T-cell (primary cell): Measurements from ENCODE around the gene LUZP2. TPM values are rescaled to one million over a fixed set of nuclear protein-coding genes. Genes with fewer than 3 reads are reported as not detected.

Experiments
- ATAC-seq, 4 experiments: fragments of 200-7000 bp in 3 of 4; fragments of 150-1000 bp in 1 of 4; cut with Tn5 transposase; replicated peaks in 1 of 4; 1 replicate in 3 of 4; 2 replicates in 1 of 4; pipeline ENCODE4 v1.10.0; 2021; ENCODE audit warnings: moderate library complexity in 3 of 4, mild to moderate bottlenecking in 2 of 4, moderate number of reproducible peaks in 1 of 4
- CTCF ChIA-PET, 2 donors: fragments of 300-600 bp; sonication (Branson Sonifier 250); formaldehyde crosslinking; loops; one replicate each; lab custom pipeline; 2022; ENCODE audit warnings: antibody characterized with exemption in 2 of 2; lab: Charles Lee
- POLR2A ChIA-PET, 2 donors: fragments of 300-600 bp; sonication (Branson Sonifier 250); formaldehyde crosslinking; loops; one replicate each; lab custom pipeline; 2022; ENCODE audit warnings: antibody characterized with exemption in 2 of 2; lab: Charles Lee
- DNase-seq, 35 experiments: peaks; one replicate each; pipeline versions ENCODE4 v3.0.0 to v3.0.0-alpha.2; 2013 to 2023
- H3K27ac ChIP-seq: one replicate; pipeline ENCODE4 v1.5.1; 2013; ENCODE audit warnings: low read length
- H3K27me3 ChIP-seq, 2 experiments: replicated peaks in 1 of 2; 1 replicate in 1 of 2; 2 replicates in 1 of 2; pipeline versions ENCODE4 v1.6.1 to v1.7.0; 2013; ENCODE audit warnings: low read length in 1 of 2, mixed read lengths in 1 of 2; ENCODE audit not compliant: control insufficient read depth in 2 of 2, insufficient read depth in 2 of 2; ENCODE audit errors: extremely low read depth in 1 of 2
- H3K36me3 ChIP-seq, 2 donors: 1 replicate in 1 of 2; 2 replicates in 1 of 2; pipeline versions ENCODE4 v1.6.1 to v1.7.0; 2013; ENCODE audit warnings: low read length in 1 of 2; ENCODE audit not compliant: control insufficient read depth in 2 of 2, insufficient read depth in 1 of 2; ENCODE audit errors: extremely low read depth in 1 of 2
- H3K4me1 ChIP-seq, 2 experiments: 1 replicate in 1 of 2; 2 replicates in 1 of 2; pipeline versions ENCODE4 v1.6.1 to v1.7.0; 2013; ENCODE audit warnings: low read length in 2 of 2, mixed read lengths in 1 of 2; ENCODE audit not compliant: insufficient read depth in 2 of 2, control insufficient read depth in 1 of 2; ENCODE audit errors: extremely low read depth in 1 of 2
- H3K4me3 ChIP-seq, 2 donors: 1 replicate in 1 of 2; 2 replicates in 1 of 2; pipeline versions ENCODE4 v1.5.1 to v1.7.0; 2013; ENCODE audit warnings: mild to moderate bottlenecking in 2 of 2, low read length in 1 of 2, moderate library complexity in 1 of 2; ENCODE audit not compliant: control insufficient read depth in 1 of 2; ENCODE audit errors: extremely low read depth in 1 of 2
- H3K9me3 ChIP-seq: 2 replicates; pipeline ENCODE4 v1.7.0; 2013
- H3K27ac Mint-ChIP-seq, 2 donors: one replicate each; pipeline ENCODE4 v1.8.0; 2020 to 2021; ENCODE audit warnings: mild to moderate bottlenecking in 2 of 2, mixed read lengths in 2 of 2
- H3K27me3 Mint-ChIP-seq, 2 donors: one replicate each; pipeline ENCODE4 v1.8.0; 2021 to 2022; ENCODE audit warnings: mixed read lengths in 2 of 2
- H3K36me3 Mint-ChIP-seq: one replicate; pipeline ENCODE4 v1.8.0; 2021; ENCODE audit warnings: mixed read lengths
- H3K4me1 Mint-ChIP-seq, 3 donors: one replicate each; pipeline ENCODE4 v1.8.0; 2020 to 2022; ENCODE audit warnings: mixed read lengths in 3 of 3, mild to moderate bottlenecking in 1 of 3
- H3K4me3 Mint-ChIP-seq, 3 donors: one replicate each; pipeline ENCODE4 v1.8.0; 2020 to 2022; ENCODE audit warnings: mild to moderate bottlenecking in 3 of 3, mixed read lengths in 3 of 3, moderate library complexity in 3 of 3
- H3K9me3 Mint-ChIP-seq, 3 donors: one replicate each; pipeline ENCODE4 v1.8.0; 2020 to 2022; ENCODE audit warnings: mixed read lengths in 3 of 3
- WGBS: methylation state at CpG from one replicate; pipeline ENCODE4 v1.1.5; 2013; ENCODE audit warnings: missing lambda C conversion rate; ENCODE audit not compliant: insufficient coverage; 5-methylcytosine and 5-hydroxymethylcytosine counted together
- total RNA-seq, 35 experiments: library from RNA in 6 of 35; stranded (reverse) in 6 of 35; fragments of 120-200 nt in 1 of 35; gene quantifications; one replicate each; pipeline versions ENCODE4 v1.2.1 to v1.2.4 and lab custom pipeline; 2013 to 2026

LUZP2 gene
- total RNA-seq, 5 donors from 2014 or later (not counting 1 experiment from before 2014, with no cell fraction given) = not detected

DNA sequence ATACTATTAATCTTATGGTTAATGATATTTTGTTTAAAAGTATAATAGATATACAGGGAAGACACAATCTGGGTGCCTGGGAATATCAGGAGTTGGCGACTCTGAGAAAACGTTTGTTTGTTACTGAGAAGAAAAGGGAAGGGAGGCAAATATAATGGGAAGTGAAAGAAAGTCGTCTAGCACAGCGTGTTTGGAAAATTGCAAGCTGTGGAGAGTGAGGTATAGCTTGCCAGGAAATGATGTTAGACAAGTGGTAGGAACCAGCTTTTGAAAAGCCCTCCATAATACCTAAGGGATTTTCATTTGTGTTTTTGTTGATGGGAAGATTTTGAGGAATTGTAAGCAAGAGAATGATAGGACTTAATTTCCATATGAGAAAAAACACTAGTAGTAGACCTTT is 322.2 kb downstream of the LUZP2 start:
- Histone ChIP-seq H3K4me3 (no peak overlapping the region), H3K9me3 (no peaks in the 10 kb centered on the region), H3K4me1 (no peaks in the 10 kb centered on the region), H3K36me3 (no peaks in the 10 kb centered on the region), H3K27me3 (no peaks in the 10 kb centered on the region), H3K27ac (no peak overlapping the region)
- no CpG with 5 or more reads among the region's 4 CpGs for WGBS
- ChIA-PET CTCF (no interaction called here), POLR2A (no interaction called here)
- ATAC-seq (no peak), DNase-seq (no peak)
- Mint-ChIP-seq H3K27me3 (no peaks in the 10 kb centered on the region), H3K4me1 (no peaks in the 10 kb centered on the region), H3K27ac (no peak overlapping the region), H3K36me3 (no peaks in the 10 kb centered on the region), H3K4me3 (no peak overlapping the region), H3K9me3 (peaks cover 8 to 24% (median 17%) of the 10 kb centered on the region in 3 donors)

GRCh38 chr11:24819863-24820434 is 323.1 kb downstream of the LUZP2 start:
- no peaks in the 10 kb centered on the region for H3K36me3 Mint-ChIP-seq
- Histone ChIP-seq H3K27ac (no peak overlapping the region), H3K4me3 (no peak overlapping the region), H3K27me3 (no peaks in the 10 kb centered on the region), H3K36me3 (no peaks in the 10 kb centered on the region), H3K4me1 (no peaks in the 10 kb centered on the region), H3K9me3 (no peaks in the 10 kb centered on the region)
- peaks cover 6 to 18% (median 15%) of the 10 kb centered on the region in 3 donors for H3K9me3 Mint-ChIP-seq
- POLR2A ChIA-PET = no interaction called here
- WGBS = 61% methylated on average over 3 of the region's 4 CpGs
- ATAC-seq (no peak), DNase-seq (no peak)
- H3K27me3 Mint-ChIP-seq = no peaks in the 10 kb centered on the region
- no peak overlapping the region for H3K27ac Mint-ChIP-seq
- CTCF ChIA-PET = no interaction called here
- H3K4me3 Mint-ChIP-seq = no peak overlapping the region
- H3K4me1 Mint-ChIP-seq = no peaks in the 10 kb centered on the region

- H3K4me3 ChIP-seq = no peak overlapping the region
- Mint-ChIP-seq H3K4me3 (no peak overlapping the region), H3K36me3 (no peaks in the 10 kb centered on the region), H3K27ac (no peak overlapping the region), H3K4me1 (no peaks in the 10 kb centered on the region), H3K9me3 (peaks cover 6 to 22% (median 15%) of the 10 kb centered on the region in 3 donors), H3K27me3 (no peaks in the 10 kb centered on the region)
- no peaks in the 10 kb centered on the region for H3K9me3 ChIP-seq
- POLR2A ChIA-PET = no interaction called here
- no peak for ATAC-seq
- H3K27me3 ChIP-seq = no peaks in the 10 kb centered on the region
- CTCF ChIA-PET = no interaction called here
- H3K36me3 ChIP-seq = no peaks in the 10 kb centered on the region
- WGBS = 50% methylated on average over 1 of the region's 1 CpG
- H3K4me1 ChIP-seq = no peaks in the 10 kb centered on the region
- no peak overlapping the region for H3K27ac ChIP-seq
- no peak for DNase-seq
Observed at GRCh38 chr11:24820541-24820940, 323.7 kb downstream of the LUZP2 start.

GRCh38 chr11:24828938-24829605 is 332.2 kb downstream of the LUZP2 start:
- H3K4me3 ChIP-seq = no peak overlapping the region
- Mint-ChIP-seq H3K4me1 (no peaks in the 10 kb centered on the region), H3K27ac (no peak overlapping the region), H3K27me3 (no peaks in the 10 kb centered on the region), H3K36me3 (no peaks in the 10 kb centered on the region), H3K9me3 (peaks cover 6 to 12% (median 7%) of the 10 kb centered on the region in 3 donors), H3K4me3 (no peak overlapping the region)
- WGBS = no CpG with 5 or more reads among the region's 2 CpGs
- no peaks in the 10 kb centered on the region for H3K36me3 ChIP-seq
- CTCF ChIA-PET = no interaction called here
- no peaks in the 10 kb centered on the region for H3K27me3 ChIP-seq
- ATAC-seq = no peak
- H3K4me1 ChIP-seq = no peaks in the 10 kb centered on the region
- no peak for DNase-seq
- H3K9me3 ChIP-seq = no peaks in the 10 kb centered on the region
- no peak overlapping the region for H3K27ac ChIP-seq
- POLR2A ChIA-PET = no interaction called here

DNA sequence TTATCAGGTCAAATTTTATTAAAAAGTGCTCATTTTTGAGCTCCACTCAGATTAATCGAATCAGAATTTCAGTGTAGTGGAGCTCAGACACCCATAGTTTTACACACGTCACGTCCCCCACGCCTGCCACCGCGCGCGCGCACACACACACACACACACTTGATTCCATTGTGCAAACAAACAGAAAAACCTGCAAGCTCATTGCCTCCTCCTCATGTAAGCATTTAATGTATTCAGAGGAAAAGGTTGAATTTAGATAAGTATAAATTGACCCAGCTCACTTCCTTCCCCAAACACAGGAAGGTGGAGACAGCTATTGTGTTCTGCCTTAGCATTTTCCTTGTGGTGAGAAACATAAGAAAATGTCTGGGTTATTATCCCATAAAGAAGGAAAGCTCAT is 336.7 kb downstream of the LUZP2 start:
- ATAC-seq (no peak), DNase-seq (no peak)
- no peaks in the 10 kb centered on the region for H3K27me3 ChIP-seq
- Mint-ChIP-seq H3K27ac (no peak overlapping the region), H3K4me1 (no peaks in the 10 kb centered on the region), H3K36me3 (no peaks in the 10 kb centered on the region), H3K4me3 (no peak overlapping the region), H3K27me3 (no peaks in the 10 kb centered on the region), H3K9me3 (peaks cover 3 to 11% (median 7%) of the 10 kb centered on the region in 3 donors)
- 17% methylated on average over 4 of the region's 9 CpGs for WGBS
- no peaks in the 10 kb centered on the region for H3K9me3 ChIP-seq
- no peak overlapping the region for H3K4me3 ChIP-seq
- ChIA-PET CTCF (no interaction called here), POLR2A (no interaction called here)
- H3K27ac ChIP-seq = no peak overlapping the region
- no peaks in the 10 kb centered on the region for H3K36me3 ChIP-seq
- no peaks in the 10 kb centered on the region for H3K4me1 ChIP-seq

GRCh38 chr11:24837112-24837511 is 340.3 kb downstream of the LUZP2 start:
- no peaks in the 10 kb centered on the region for H3K36me3 ChIP-seq
- no peaks in the 10 kb centered on the region for H3K4me1 Mint-ChIP-seq
- CTCF ChIA-PET = no interaction called here
- ATAC-seq (no peak), DNase-seq (no peak)
- WGBS = no CpG with 5 or more reads among the region's 2 CpGs
- H3K27ac Mint-ChIP-seq = no peak overlapping the region
- no peak overlapping the region for H3K4me3 ChIP-seq
- no peaks in the 10 kb centered on the region for H3K9me3 ChIP-seq
- H3K9me3 Mint-ChIP-seq = peaks cover 3 to 11% (median 5%) of the 10 kb centered on the region in 3 donors
- H3K27ac ChIP-seq = no peak overlapping the region
- no peaks in the 10 kb centered on the region for H3K27me3 Mint-ChIP-seq
- POLR2A ChIA-PET = no interaction called here
- no peaks in the 10 kb centered on the region for H3K36me3 Mint-ChIP-seq
- H3K4me3 Mint-ChIP-seq = no peak overlapping the region
- no peaks in the 10 kb centered on the region for H3K4me1 ChIP-seq
- no peaks in the 10 kb centered on the region for H3K27me3 ChIP-seq
